GM19238 (cell line): ENCODE results near the gene PCLO.
"Not testable (repeated sequence)": the region's sequence is repeated elsewhere in the genome, so short reads cannot be mapped to it uniquely, and the experiment has no call there.

ENCODE experiments used
- DNase-seq: peaks from one replicate; pipeline ENCODE4 v3.0.0; 2011; ENCODE audit warnings: low spot score; ENCODE audit not compliant: insufficient read length

Gene PCLO

GRCh38 chr7:82964150-82964882, 198.4 kb downstream of the PCLO start:
- DNase-seq = no peak

GRCh38 chr7:82961240-82961639, 201.4 kb downstream of the PCLO start:
- no peak for DNase-seq

- no peak for DNase-seq
Measured at GRCh38 chr7:82959528-82959927, 203.2 kb downstream of the PCLO start.

- no peak for DNase-seq
Measured at GRCh38 chr7:82957521-82957920, 205.2 kb downstream of the PCLO start.

GRCh38 chr7:82953324-82954027, 209.2 kb downstream of the PCLO start:
- DNase-seq = no peak

- no peak for DNase-seq
Measured at GRCh38 chr7:82950436-82950835, 212.2 kb downstream of the PCLO start.

GRCh38 chr7:82945480-82945879, 217.2 kb downstream of the PCLO start:
- DNase-seq = no peak

- DNase-seq = no peak
Measured at GRCh38 chr7:82945056-82945455, 217.6 kb downstream of the PCLO start.

- DNase-seq = no peak
Measured at GRCh38 chr7:82932516-82932915, 230.2 kb downstream of the PCLO start.

GRCh38 chr7:82926477-82926876, 236.2 kb downstream of the PCLO start:
- DNase-seq = no peak

- DNase-seq = no peak
Measured at GRCh38 chr7:82925331-82925730, 237.4 kb downstream of the PCLO start.

GRCh38 chr7:82906502-82906901, 256.2 kb downstream of the PCLO start:
- DNase-seq = no peak

- DNase-seq = no peak
Measured at GRCh38 chr7:82904871-82905270, 257.8 kb downstream of the PCLO start.

GRCh38 chr7:82901098-82901497, 261.6 kb downstream of the PCLO start:
- not testable (repeated sequence) for DNase-seq

GRCh38 chr7:82897500-82897899, 265.2 kb downstream of the PCLO start:
- DNase-seq = no peak

- not testable (repeated sequence) for DNase-seq
Measured at GRCh38 chr7:82894341-82894740, 268.3 kb downstream of the PCLO start.

- DNase-seq = no peak
Measured at GRCh38 chr7:82886324-82886723, 276.4 kb downstream of the PCLO start.

- no peak for DNase-seq
Measured at GRCh38 chr7:82865856-82866255, 296.8 kb downstream of the PCLO start.

GRCh38 chr7:82859106-82859850, 303.4 kb downstream of the PCLO start:
- no peak for DNase-seq

GRCh38 chr7:82851121-82851520, 311.6 kb downstream of the PCLO start:
- no peak for DNase-seq

- no peak for DNase-seq
Measured at GRCh38 chr7:82841828-82842227, 320.9 kb downstream of the PCLO start.

GRCh38 chr7:82840061-82840460, 322.6 kb downstream of the PCLO start:
- DNase-seq = no peak
